OCI-LY1 (cell line): ENCODE results near the gene LCOR.

Experiments used
- H2AFZ ChIP-seq: fragments of 200-600 bp; sonication (generic), shearing (Covaris generic); 2 replicates; pipeline ENCODE4 v1.6.0; 2014; ENCODE audit warnings: antibody characterized with exemption, mild to moderate bottlenecking, low read length
- H3F3A ChIP-seq: fragments of 200-600 bp; sonication (generic), shearing (Covaris generic); 2 replicates; pipeline ENCODE4 v1.6.0; 2014; ENCODE audit warnings: mild to moderate bottlenecking, antibody characterized with exemption, low read length, moderate library complexity; ENCODE audit not compliant: insufficient read depth
- H3K27ac ChIP-seq: fragments of 200-600 bp; sonication (generic); 2 replicates; pipeline ENCODE4 v1.5.1; 2014; ENCODE audit warnings: low read length, mixed run types, mild to moderate bottlenecking, low read depth; ENCODE audit not compliant: poor library complexity, severe bottlenecking
- H3K27me3 ChIP-seq: fragments of 200-600 bp; sonication (generic); 2 replicates; pipeline ENCODE4 v1.6.0; 2014; ENCODE audit warnings: antibody characterized with exemption, mild to moderate bottlenecking, low read length, moderate library complexity; ENCODE audit not compliant: insufficient read depth
- H3K36me3 ChIP-seq: fragments of 200-600 bp; sonication (generic); 2 replicates; pipeline ENCODE4 v1.6.1; 2014; ENCODE audit warnings: mild to moderate bottlenecking, antibody characterized with exemption, low read length, moderate library complexity, mixed read lengths; ENCODE audit not compliant: insufficient read depth
- H3K4me1 ChIP-seq: fragments of 200-600 bp; sonication (generic); 2 replicates; pipeline ENCODE4 v1.5.1; 2014; ENCODE audit warnings: mild to moderate bottlenecking, low read length, moderate library complexity; ENCODE audit not compliant: insufficient read depth, severe bottlenecking
- H3K4me2 ChIP-seq: fragments of 200-600 bp; sonication (generic), shearing (Covaris generic); 2 replicates; pipeline ENCODE4 v1.6.1; 2014; ENCODE audit warnings: low read length
- H3K4me3 ChIP-seq: fragments of 200-600 bp; sonication (generic); 2 replicates; pipeline ENCODE4 v1.5.1; 2014; ENCODE audit warnings: low read length, low read depth, mild to moderate bottlenecking, mixed read lengths; ENCODE audit not compliant: poor library complexity, severe bottlenecking
- H3K79me2 ChIP-seq: fragments of 200-600 bp; shearing (Covaris generic); 2 replicates; pipeline ENCODE4 v1.6.1; 2016; ENCODE audit warnings: mixed run types, low read length, mixed read lengths; ENCODE audit not compliant: insufficient read depth
- H3K9ac ChIP-seq: fragments of 200-600 bp; sonication (generic), shearing (Covaris generic); 2 replicates; pipeline ENCODE4 v1.6.1; 2014; ENCODE audit warnings: mild to moderate bottlenecking, low read length, mixed read lengths
- H3K9me2 ChIP-seq: fragments of 200-600 bp; sonication (generic), shearing (Covaris generic); 2 replicates; pipeline ENCODE4 v1.6.1; 2014; ENCODE audit warnings: low read depth, mild to moderate bottlenecking, low read length, mixed read lengths
- H3K9me3 ChIP-seq: fragments of 200-600 bp; shearing (Covaris generic); 2 replicates; pipeline ENCODE4 v1.6.1; 2014; ENCODE audit warnings: low read length, mixed read lengths
- H4K20me1 ChIP-seq: fragments of 200-600 bp; sonication (generic), shearing (Covaris generic); 2 replicates; pipeline ENCODE4 v1.6.0; 2016; ENCODE audit warnings: mild to moderate bottlenecking, low read length; ENCODE audit not compliant: insufficient read depth
- CTCF ChIP-seq: fragments of 200-600 bp; sonication (generic), shearing (Covaris generic); IDR thresholded peaks from 2 replicates; pipeline ENCODE4 v1.5.1; 2017; ENCODE audit warnings: mild to moderate bottlenecking, antibody characterized with exemption, low read length, moderate library complexity, mixed read lengths
- EZH2 ChIP-seq: fragments of 200-600 bp; sonication (generic), shearing (Covaris generic); IDR thresholded peaks from 2 replicates; pipeline ENCODE4 v1.8.0; 2017; ENCODE audit warnings: borderline replicate concordance, mixed run types, mild to moderate bottlenecking, antibody characterized with exemption, low read length, moderate library complexity, mixed read lengths

The LCOR gene

GRCh38 chr10:96999337-96999736 is 167.2 kb downstream of the LCOR start:
- Histone ChIP-seq H3K27ac (no peak overlapping the region), H3K79me2 (no peaks in the 10 kb centered on the region), H3K4me3 (no peak overlapping the region), H3F3A (no peaks in the 10 kb centered on the region), H3K27me3 (no peaks in the 10 kb centered on the region), H3K9ac (no peak overlapping the region), H3K4me1 (no peaks in the 10 kb centered on the region), H3K9me3 (no peaks in the 10 kb centered on the region), H4K20me1 (no peaks in the 10 kb centered on the region), H3K9me2 (no peaks in the 10 kb centered on the region), H3K36me3 (no peaks in the 10 kb centered on the region), H3K4me2 (no peak overlapping the region), H2AFZ (no peak overlapping the region)
- TF ChIP-seq CTCF (no peak), EZH2 (no peak)

GRCh38 chr10:96999987-97000386 is 167.9 kb downstream of the LCOR start:
- no peak overlapping the region for H2AFZ ChIP-seq

GRCh38 chr10:97000487-97001182 is 168.5 kb downstream of the LCOR start:
- no peak overlapping the region for H3K4me2 ChIP-seq
- H3K9me3 ChIP-seq: no peaks in the 10 kb centered on the region
- no peak overlapping the region for H2AFZ ChIP-seq
- H3K27ac ChIP-seq: no peak overlapping the region
- H3K4me1 ChIP-seq: no peaks in the 10 kb centered on the region
- H3F3A ChIP-seq: no peaks in the 10 kb centered on the region
- H3K4me3 ChIP-seq: no peak overlapping the region
- no peaks in the 10 kb centered on the region for H3K36me3 ChIP-seq
- H3K27me3 ChIP-seq: no peaks in the 10 kb centered on the region
- H3K79me2 ChIP-seq: no peaks in the 10 kb centered on the region
- no peaks in the 10 kb centered on the region for H4K20me1 ChIP-seq
- TF ChIP-seq EZH2 (no peak), CTCF (no peak)
- no peaks in the 10 kb centered on the region for H3K9me2 ChIP-seq
- H3K9ac ChIP-seq: no peak overlapping the region

More at GRCh38 chr10:96999987-97000386, 167.9 kb downstream of the LCOR start:
- Histone ChIP-seq H3K9me2 (no peaks in the 10 kb centered on the region), H3K79me2 (no peaks in the 10 kb centered on the region), H3K9ac (no peak overlapping the region), H3K4me3 (no peak overlapping the region), H3K9me3 (no peaks in the 10 kb centered on the region), H3K27me3 (no peaks in the 10 kb centered on the region), H3K36me3 (no peaks in the 10 kb centered on the region), H3K4me2 (no peak overlapping the region), H4K20me1 (no peaks in the 10 kb centered on the region), H3F3A (no peaks in the 10 kb centered on the region), H3K4me1 (no peaks in the 10 kb centered on the region), H3K27ac (no peak overlapping the region)
- TF ChIP-seq EZH2: no peak
- no peak for TF ChIP-seq CTCF
